Ishikawa (cell line): ENCODE results near the gene ACO1.

ENCODE experiments used
- CEBPB ChIP-seq: IDR thresholded peaks from 2 replicates; pipeline ENCODE4 v1.6.1; 2012
- CREB1 ChIP-seq: IDR thresholded peaks from 2 replicates; pipeline ENCODE4 v1.6.1; 2012; ENCODE audit warnings: low read depth
- EGR1 ChIP-seq: IDR thresholded peaks from 2 replicates; pipeline ENCODE4 v1.6.1; 2012
- EP300 ChIP-seq: IDR thresholded peaks from 2 replicates; pipeline ENCODE4 v1.6.1; 2012; ENCODE audit warnings: borderline replicate concordance
- FOXM1 ChIP-seq: IDR thresholded peaks from 2 replicates; pipeline ENCODE4 v1.6.1; 2012; ENCODE audit warnings: low read depth, borderline replicate concordance
- MAX ChIP-seq: IDR thresholded peaks from 2 replicates; pipeline ENCODE4 v1.6.1; 2012
- NFIC ChIP-seq: IDR thresholded peaks from 2 replicates; pipeline ENCODE4 v1.6.1; 2012
- RAD21 ChIP-seq: IDR thresholded peaks from 2 replicates; pipeline ENCODE4 v1.6.1; 2012; ENCODE audit warnings: low read depth
- TAF1 ChIP-seq: IDR thresholded peaks from 2 replicates; pipeline ENCODE4 v1.6.1; 2012; ENCODE audit warnings: low read depth, mild to moderate bottlenecking
- TCF12 ChIP-seq: IDR thresholded peaks from 2 replicates; pipeline ENCODE4 v1.6.1; 2012; ENCODE audit warnings: low read depth
- TEAD4 ChIP-seq: IDR thresholded peaks from 2 replicates; pipeline ENCODE4 v1.6.1; 2012
- YY1 ChIP-seq: IDR thresholded peaks from 2 replicates; pipeline ENCODE4 v1.6.1; 2012; ENCODE audit warnings: low read depth
- ZBTB7A ChIP-seq: IDR thresholded peaks from 2 replicates; pipeline ENCODE4 v1.6.1; 2012; ENCODE audit warnings: low read depth
- TF ChIP-seq, protein P1 (sequence below): IDR thresholded peaks from 2 replicates; pipeline ENCODE4 v1.6.1; 2012; ENCODE audit warnings: low read depth, mild to moderate bottlenecking
- TF ChIP-seq, protein P2 (sequence below): IDR thresholded peaks from 2 replicates; pipeline ENCODE4 v1.6.1; 2012

The ACO1 gene

GRCh38 chr9:32385152-32385884, 875 bp downstream of the ACO1 start:
- TF ChIP-seq YY1: no peak
- TF ChIP-seq TEAD4: no peak
- no peak for TF ChIP-seq TAF1
- TF ChIP-seq EGR1: no peak
- TF ChIP-seq, protein P1, sequence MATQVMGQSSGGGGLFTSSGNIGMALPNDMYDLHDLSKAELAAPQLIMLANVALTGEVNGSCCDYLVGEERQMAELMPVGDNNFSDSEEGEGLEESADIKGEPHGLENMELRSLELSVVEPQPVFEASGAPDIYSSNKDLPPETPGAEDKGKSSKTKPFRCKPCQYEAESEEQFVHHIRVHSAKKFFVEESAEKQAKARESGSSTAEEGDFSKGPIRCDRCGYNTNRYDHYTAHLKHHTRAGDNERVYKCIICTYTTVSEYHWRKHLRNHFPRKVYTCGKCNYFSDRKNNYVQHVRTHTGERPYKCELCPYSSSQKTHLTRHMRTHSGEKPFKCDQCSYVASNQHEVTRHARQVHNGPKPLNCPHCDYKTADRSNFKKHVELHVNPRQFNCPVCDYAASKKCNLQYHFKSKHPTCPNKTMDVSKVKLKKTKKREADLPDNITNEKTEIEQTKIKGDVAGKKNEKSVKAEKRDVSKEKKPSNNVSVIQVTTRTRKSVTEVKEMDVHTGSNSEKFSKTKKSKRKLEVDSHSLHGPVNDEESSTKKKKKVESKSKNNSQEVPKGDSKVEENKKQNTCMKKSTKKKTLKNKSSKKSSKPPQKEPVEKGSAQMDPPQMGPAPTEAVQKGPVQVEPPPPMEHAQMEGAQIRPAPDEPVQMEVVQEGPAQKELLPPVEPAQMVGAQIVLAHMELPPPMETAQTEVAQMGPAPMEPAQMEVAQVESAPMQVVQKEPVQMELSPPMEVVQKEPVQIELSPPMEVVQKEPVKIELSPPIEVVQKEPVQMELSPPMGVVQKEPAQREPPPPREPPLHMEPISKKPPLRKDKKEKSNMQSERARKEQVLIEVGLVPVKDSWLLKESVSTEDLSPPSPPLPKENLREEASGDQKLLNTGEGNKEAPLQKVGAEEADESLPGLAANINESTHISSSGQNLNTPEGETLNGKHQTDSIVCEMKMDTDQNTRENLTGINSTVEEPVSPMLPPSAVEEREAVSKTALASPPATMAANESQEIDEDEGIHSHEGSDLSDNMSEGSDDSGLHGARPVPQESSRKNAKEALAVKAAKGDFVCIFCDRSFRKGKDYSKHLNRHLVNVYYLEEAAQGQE: no peak
- no peak for TF ChIP-seq ZBTB7A
- no peak for TF ChIP-seq TCF12
- no peak for TF ChIP-seq CEBPB
- TF ChIP-seq CREB1: no peak
- TF ChIP-seq, protein P2, sequence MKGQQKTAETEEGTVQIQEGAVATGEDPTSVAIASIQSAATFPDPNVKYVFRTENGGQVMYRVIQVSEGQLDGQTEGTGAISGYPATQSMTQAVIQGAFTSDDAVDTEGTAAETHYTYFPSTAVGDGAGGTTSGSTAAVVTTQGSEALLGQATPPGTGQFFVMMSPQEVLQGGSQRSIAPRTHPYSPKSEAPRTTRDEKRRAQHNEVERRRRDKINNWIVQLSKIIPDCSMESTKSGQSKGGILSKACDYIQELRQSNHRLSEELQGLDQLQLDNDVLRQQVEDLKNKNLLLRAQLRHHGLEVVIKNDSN: no peak
- no peak for TF ChIP-seq EP300
- TF ChIP-seq NFIC: no peak
- no peak for TF ChIP-seq FOXM1
- TF ChIP-seq RAD21: no peak
- TF ChIP-seq MAX: no peak

DNA sequence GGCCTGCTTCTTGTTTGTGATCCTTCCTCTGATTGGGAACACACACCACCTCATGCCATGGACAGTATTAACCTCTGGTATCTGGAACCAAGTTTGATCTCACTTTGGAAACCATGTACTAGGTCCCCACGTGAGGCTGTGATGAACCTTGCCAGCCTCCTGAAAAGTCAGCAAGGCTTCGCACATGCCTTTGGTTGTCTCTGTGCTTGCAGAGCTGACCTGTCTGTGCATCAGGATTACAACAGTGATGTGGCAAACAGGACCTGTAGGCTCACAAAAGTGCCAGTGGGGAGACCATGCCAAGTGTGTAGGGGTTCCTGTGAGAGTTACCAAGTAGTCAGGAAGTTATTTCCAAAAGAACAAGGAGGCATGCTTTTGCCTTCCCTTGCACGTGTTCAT, 1.4 kb downstream of the ACO1 start:
- no peak for TF ChIP-seq ZBTB7A
- TF ChIP-seq FOXM1: no peak
- TF ChIP-seq CREB1: no peak
- no peak for TF ChIP-seq NFIC
- TF ChIP-seq YY1: no peak

GRCh38 chr9:32387256-32387655, 2.8 kb downstream of the ACO1 start:
- TF ChIP-seq CREB1: no peak
- no peak for TF ChIP-seq FOXM1
- no peak for TF ChIP-seq TCF12
- no peak for TF ChIP-seq TAF1
- no peak for TF ChIP-seq CEBPB
- TF ChIP-seq, protein P2: no peak
- TF ChIP-seq NFIC: no peak

- TF ChIP-seq TEAD4: no peak
- TF ChIP-seq TAF1: no peak
- TF ChIP-seq, protein P1: no peak
- no peak for TF ChIP-seq EP300
- no peak for TF ChIP-seq RAD21
- no peak for TF ChIP-seq FOXM1
- TF ChIP-seq CEBPB: no peak
- TF ChIP-seq EGR1: no peak
- TF ChIP-seq NFIC: no peak
- TF ChIP-seq MAX: no peak
Observed at GRCh38 chr9:32389365-32389764, 4.9 kb downstream of the ACO1 start.

DNA sequence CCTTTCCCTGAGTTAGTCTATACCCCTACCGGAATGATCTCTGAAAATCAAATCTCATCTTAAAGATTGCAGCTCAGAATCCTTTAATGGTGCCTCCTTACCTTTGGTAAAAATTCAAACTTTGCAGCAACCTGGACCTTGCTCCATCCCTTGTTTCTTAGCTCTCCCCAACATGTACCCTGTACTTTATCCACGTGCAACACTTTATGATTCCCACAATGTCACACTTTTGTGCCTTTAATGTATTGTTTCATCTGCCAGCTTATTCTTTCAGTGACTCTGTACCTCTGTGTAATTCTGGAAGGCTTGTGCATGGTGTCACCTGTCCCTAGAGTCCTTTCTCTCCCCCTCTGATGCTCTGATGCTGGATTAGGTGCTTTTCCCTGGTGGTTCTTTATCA, 9.5 kb downstream of the ACO1 start:
- TF ChIP-seq TEAD4 (no peak), RAD21 (no peak), NFIC (no peak), TCF12 (no peak), FOXM1 (no peak), EP300 (no peak), ZBTB7A (no peak), YY1 (no peak), MAX (no peak), CEBPB (no peak), CREB1 (no peak), EGR1 (no peak), TAF1 (no peak)
- TF ChIP-seq, protein P2: no peak
- TF ChIP-seq, protein P1: no peak
